Nephron progenitor cell (in vitro differentiated cells): ENCODE data around the gene CAND2.
A peak's percentile ranks its signal among the peaks of the same experiment; 100 is the strongest.

ENCODE experiments used
- DNase-seq: peaks from one replicate; pipeline ENCODE4 v3.0.0; 2021
- H3K27ac Mint-ChIP-seq: 2 replicates; pipeline ENCODE4 v1.8.0; 2021; ENCODE audit warnings: mild to moderate bottlenecking, moderate library complexity, mixed read lengths
- H3K27me3 Mint-ChIP-seq: 2 replicates; pipeline ENCODE4 v1.8.0; 2021; ENCODE audit warnings: mild to moderate bottlenecking, low read depth, mixed read lengths; ENCODE audit not compliant: poor library complexity
- H3K36me3 Mint-ChIP-seq: 2 replicates; pipeline ENCODE4 v1.8.0; 2021; ENCODE audit warnings: low read depth, mixed read lengths
- H3K4me1 Mint-ChIP-seq: 2 replicates; pipeline ENCODE4 v1.8.0; 2021; ENCODE audit warnings: mixed read lengths
- H3K4me3 Mint-ChIP-seq: 2 replicates; pipeline ENCODE4 v1.8.0; 2021; ENCODE audit warnings: mild to moderate bottlenecking, moderate library complexity, mixed read lengths
- H3K9me3 Mint-ChIP-seq: 2 replicates; pipeline ENCODE4 v1.8.0; 2021; ENCODE audit warnings: mild to moderate bottlenecking, moderate library complexity, mixed read lengths
- TF ChIP-seq, protein P1 (sequence below): fragments of 200-600 bp; sonication (generic); IDR thresholded peaks from 2 replicates; pipeline ENCODE4 v1.5.0; 2021; ENCODE audit warnings: antibody characterized with exemption

CAND2 gene

DNA sequence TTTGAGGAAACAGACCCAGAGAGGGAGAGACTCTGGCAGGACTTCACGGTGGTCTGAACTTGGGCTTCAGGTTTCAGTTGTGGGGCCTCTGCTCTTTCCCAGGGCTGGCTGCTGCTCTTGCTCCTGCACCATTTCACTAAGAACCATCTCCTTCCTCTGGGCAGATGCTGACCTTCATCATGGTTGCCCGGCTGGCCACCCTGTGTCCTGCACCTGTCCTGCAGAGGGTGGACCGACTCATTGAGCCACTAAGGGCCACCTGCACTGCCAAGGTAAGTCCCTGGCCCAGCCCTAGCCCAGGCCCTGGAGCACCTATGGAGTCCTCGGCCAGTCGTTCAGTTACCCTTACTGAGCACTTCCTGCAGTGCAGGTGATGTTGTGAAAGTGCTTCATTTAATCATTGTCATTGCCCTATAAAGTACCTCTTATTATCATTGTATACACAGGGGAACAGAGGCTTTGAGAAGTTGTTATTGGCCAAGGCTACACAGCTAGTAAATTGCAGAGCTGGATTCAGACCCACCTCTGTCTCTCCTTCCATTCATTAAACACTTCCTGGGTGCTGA lies 34.9 kb downstream of the CAND2 start:
- no peak overlapping the region for H3K4me3 Mint-ChIP-seq
- peak overlapping the region; percentile 97 for H3K27ac Mint-ChIP-seq
- no peaks in the 10 kb centered on the region for H3K27me3 Mint-ChIP-seq
- TF ChIP-seq, protein P1, sequence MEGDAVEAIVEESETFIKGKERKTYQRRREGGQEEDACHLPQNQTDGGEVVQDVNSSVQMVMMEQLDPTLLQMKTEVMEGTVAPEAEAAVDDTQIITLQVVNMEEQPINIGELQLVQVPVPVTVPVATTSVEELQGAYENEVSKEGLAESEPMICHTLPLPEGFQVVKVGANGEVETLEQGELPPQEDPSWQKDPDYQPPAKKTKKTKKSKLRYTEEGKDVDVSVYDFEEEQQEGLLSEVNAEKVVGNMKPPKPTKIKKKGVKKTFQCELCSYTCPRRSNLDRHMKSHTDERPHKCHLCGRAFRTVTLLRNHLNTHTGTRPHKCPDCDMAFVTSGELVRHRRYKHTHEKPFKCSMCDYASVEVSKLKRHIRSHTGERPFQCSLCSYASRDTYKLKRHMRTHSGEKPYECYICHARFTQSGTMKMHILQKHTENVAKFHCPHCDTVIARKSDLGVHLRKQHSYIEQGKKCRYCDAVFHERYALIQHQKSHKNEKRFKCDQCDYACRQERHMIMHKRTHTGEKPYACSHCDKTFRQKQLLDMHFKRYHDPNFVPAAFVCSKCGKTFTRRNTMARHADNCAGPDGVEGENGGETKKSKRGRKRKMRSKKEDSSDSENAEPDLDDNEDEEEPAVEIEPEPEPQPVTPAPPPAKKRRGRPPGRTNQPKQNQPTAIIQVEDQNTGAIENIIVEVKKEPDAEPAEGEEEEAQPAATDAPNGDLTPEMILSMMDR = no peak
- H3K4me1 Mint-ChIP-seq = peaks cover 24% of the 10 kb centered on the region
- no peaks in the 10 kb centered on the region for H3K9me3 Mint-ChIP-seq
- H3K36me3 Mint-ChIP-seq = peaks cover 44% of the 10 kb centered on the region
- no peak for DNase-seq

DNA sequence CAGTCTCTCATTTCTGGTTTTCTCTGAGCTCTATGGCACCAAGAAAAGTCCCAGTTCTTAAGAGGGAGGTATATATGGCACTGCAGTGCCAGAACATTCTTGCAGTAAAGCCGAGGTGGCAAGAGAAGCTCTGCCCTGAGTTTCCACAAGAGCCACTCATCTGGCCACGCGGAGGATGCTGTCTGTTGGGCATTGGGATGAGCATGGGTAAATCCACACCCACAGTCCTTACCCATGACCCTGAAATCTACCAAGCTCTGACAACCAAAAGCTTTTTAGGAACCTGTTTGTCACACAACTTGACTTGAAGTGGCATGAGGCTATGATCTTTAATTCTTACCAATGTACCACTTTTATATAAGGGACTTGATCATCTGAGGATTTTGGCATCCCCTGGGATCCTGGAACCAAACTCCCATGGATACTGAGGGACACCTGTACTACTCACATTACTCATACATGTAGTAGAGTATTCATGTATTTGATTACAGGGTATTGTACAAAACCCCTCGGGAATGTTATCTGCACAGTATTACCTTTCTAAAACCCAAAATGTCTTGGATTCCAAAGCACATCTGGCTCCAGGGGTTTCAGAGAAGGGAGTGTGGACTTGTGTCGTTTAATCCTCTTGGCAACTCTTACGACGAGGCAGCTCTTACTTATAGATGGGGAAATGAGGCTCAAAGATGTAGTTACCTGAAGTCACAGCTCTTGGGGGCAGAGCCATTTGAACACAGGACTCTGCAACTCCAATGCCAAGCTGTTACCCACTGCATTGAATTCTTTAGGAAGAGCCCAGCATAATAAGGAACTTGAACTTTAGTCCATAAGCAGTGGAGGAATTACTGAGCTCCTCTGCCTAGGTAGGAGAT lies 36.1 kb downstream of the CAND2 start:
- Mint-ChIP-seq H3K36me3 (peaks cover 56% of the 10 kb centered on the region), H3K4me1 (peaks cover 36% of the 10 kb centered on the region), H3K9me3 (no peaks in the 10 kb centered on the region), H3K27me3 (no peaks in the 10 kb centered on the region), H3K27ac (peak overlapping the region; percentile 95), H3K4me3 (no peak overlapping the region)
- DNase-seq = no peak
- TF ChIP-seq, protein P1 = no peak

DNA sequence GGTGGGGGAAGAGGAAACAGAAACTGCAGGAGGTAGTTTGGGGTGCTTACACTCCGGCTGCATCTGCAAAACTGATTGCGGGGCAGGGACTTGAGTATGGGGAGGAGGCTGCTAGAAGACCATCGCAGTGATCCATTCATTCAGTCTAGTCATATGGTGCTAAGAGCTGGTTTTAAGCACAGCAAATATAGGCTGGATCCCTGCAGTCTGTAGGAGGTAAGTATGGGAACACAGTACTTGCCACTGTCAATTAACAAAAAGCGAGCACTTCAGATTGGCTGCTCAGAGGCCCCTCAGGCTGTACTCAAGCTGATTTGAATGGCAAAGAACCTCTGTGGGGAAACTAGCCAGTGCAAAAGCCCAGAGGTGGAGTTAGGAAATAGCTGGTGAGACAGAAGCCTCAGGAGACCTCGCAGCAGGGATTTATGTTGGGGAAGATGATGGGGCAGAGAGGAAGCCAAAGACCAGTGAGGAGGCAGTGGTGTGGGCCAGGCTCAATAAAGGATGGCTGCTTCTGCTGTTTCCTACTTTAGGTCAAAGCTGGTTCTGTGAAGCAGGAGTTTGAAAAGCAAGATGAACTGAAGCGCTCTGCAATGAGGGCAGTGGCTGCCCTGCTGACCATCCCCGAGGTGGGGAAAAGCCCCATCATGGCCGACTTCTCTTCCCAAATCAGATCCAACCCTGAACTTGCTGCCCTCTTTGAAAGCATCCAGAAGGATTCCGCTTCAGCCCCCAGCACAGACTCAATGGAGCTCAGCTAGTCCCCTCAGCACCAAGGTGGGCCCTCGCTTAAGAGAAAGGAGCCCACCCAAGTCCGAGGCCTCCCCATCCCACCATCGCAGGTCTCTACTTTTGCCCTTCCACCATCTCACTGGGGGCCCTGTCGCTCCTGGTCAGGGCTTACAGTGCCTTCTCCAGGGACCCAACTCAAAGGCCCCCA lies 37.0 kb downstream of the CAND2 start:
- no peaks in the 10 kb centered on the region for H3K9me3 Mint-ChIP-seq
- peaks cover 62% of the 10 kb centered on the region for H3K36me3 Mint-ChIP-seq
- H3K4me1 Mint-ChIP-seq = peaks cover 45% of the 10 kb centered on the region
- no peak overlapping the region for H3K4me3 Mint-ChIP-seq
- no peak for DNase-seq
- no peaks in the 10 kb centered on the region for H3K27me3 Mint-ChIP-seq
- TF ChIP-seq, protein P1 = no peak
- H3K27ac Mint-ChIP-seq = peak overlapping the region; percentile 95

DNA sequence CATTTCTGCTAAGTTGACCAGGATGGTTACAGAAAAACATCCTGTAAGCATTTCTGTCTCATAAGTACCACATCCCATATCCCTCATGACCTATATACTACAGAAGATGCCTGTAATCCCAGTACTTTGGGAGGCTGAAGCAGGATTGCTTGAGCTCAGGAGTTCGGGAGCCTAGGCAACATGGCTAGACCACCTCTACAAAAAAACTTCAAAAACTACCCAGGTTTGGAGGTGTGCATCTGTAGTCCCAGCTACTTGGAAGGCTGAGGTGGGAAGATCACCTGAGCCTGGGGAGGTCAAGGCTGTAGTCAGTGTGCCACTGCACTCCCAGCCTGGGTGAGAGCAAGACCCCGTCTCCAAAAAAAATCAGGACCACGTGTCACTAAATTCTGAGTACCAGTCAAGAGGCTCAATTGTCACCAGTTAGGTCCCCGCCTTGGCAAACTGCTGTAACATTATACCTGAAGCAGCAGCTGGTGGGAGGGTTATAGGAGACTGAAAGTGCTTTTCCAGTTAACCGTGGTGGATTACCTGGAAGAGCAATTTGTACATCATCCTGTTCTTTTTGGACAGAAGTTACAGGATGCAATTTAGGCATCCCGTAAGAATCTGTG lies 38.7 kb downstream of the CAND2 start:
- Mint-ChIP-seq H3K36me3 (peaks cover 75% of the 10 kb centered on the region), H3K27me3 (peaks cover 3% of the 10 kb centered on the region), H3K4me1 (peaks cover 57% of the 10 kb centered on the region), H3K9me3 (no peaks in the 10 kb centered on the region), H3K27ac (no peak overlapping the region), H3K4me3 (no peak overlapping the region)
- no peak for DNase-seq
- TF ChIP-seq, protein P1 = no peak

DNA sequence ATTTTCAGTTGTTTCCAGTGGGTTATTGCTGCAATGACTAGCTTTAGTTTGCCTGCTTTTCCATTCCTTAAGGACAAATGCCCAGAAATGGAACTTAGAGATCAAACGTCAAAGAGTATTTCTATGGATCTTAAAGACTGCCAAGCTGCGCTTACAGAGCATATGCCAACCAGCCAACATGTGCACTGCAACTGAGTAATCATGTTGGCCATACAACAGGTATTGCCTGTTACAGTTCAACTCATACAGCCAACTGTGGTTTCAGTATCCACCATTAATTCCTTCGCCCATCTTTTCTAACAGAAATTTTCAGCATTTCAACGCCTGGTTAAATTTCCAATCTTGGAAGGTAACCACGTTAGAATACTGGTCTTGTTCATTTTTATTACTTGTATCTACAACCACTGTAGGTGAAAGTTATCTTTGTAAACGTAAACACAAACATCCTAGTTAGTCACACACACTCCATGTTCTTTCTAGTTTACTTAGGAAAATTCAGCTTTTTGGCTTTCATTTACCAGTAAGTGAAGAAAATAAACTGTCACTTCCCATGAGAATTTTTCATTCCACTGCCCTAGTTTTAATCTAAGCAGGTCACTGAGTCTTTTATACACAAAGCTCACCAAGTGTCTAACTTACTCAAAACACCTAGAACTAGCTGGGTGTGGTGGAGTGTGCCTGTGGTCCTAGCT lies 41.0 kb downstream of the CAND2 start:
- peak overlapping the region; percentile 100 for H3K4me3 Mint-ChIP-seq
- H3K36me3 Mint-ChIP-seq = peaks cover 71% of the 10 kb centered on the region
- no peaks in the 10 kb centered on the region for H3K9me3 Mint-ChIP-seq
- peak overlapping the region; percentile 73 for H3K27ac Mint-ChIP-seq
- peaks cover 3% of the 10 kb centered on the region for H3K27me3 Mint-ChIP-seq
- DNase-seq = no peak
- TF ChIP-seq, protein P1 = no peak
- H3K4me1 Mint-ChIP-seq = peaks cover 46% of the 10 kb centered on the region
